ENCODE measurements around the gene SH3GLB1.

DNA sequence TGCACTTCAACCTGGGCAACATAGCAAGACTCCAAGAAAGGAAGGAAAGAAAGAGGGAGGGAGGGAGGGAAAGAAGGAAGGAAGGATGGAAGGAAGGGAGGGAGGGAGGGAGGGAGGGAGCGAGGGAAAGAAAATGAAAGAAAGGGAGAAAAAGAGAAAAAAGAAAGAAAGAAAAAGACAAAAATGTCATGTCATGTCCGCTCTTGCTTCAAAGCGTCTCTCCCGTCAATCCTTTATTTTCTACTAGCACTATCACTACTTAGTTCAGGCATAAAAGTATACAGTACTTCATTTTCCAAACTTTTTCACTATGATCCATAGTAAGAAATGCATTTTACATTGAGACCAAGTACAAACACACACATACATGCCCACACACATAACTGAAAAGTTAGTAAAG, 64.7 kb downstream of the SH3GLB1 start:
- TF ChIP-seq CTCF (IDR thresholded peaks at IDR 0.05), result no peak
- no peak for TF ChIP-seq EZH2 (IDR thresholded peaks at IDR 0.05; ENCODE audit: borderline replicate concordance, insufficient read depth, low read depth, low read length, poor library complexity, severe bottlenecking)
